Memory B cell (primary cell): Measurements from ENCODE around the gene LMAN1L.

ENCODE experiments used
- ATAC-seq: fragments of 150-1000 bp; cut with Tn5 transposase; 2 replicates; pipeline ENCODE4 v1.10.0; 2021; ENCODE audit warnings: low read depth, mild to moderate bottlenecking, moderate library complexity
- DNase-seq, 2 donors: peaks; one replicate each; pipeline ENCODE4 v3.0.0; 2022; ENCODE audit warnings: low spot score in 2 of 2
- H3K27ac Mint-ChIP-seq: one replicate; pipeline ENCODE4 v1.8.0; 2022; ENCODE audit warnings: mild to moderate bottlenecking, moderate library complexity, mixed read lengths
- H3K27me3 Mint-ChIP-seq: one replicate; pipeline ENCODE4 v1.8.0; 2022; ENCODE audit warnings: mixed read lengths
- H3K36me3 Mint-ChIP-seq: one replicate; pipeline ENCODE4 v1.8.0; 2022; ENCODE audit warnings: mild to moderate bottlenecking, mixed read lengths
- H3K4me1 Mint-ChIP-seq: one replicate; pipeline ENCODE4 v1.8.0; 2022; ENCODE audit warnings: mixed read lengths
- H3K4me3 Mint-ChIP-seq: one replicate; pipeline ENCODE4 v1.8.0; 2022; ENCODE audit warnings: mild to moderate bottlenecking, moderate library complexity, mixed read lengths
- H3K9me3 Mint-ChIP-seq: one replicate; pipeline ENCODE4 v1.8.0; 2022; ENCODE audit warnings: mixed read lengths

LMAN1L gene

GRCh38 chr15:74851960-74852359 is 39.3 kb downstream of the LMAN1L start:
- Mint-ChIP-seq H3K4me3 (no peak overlapping the region), H3K9me3 (no peaks in the 10 kb centered on the region), H3K27me3 (no peaks in the 10 kb centered on the region), H3K36me3 (peaks cover 21% of the 10 kb centered on the region), H3K4me1 (peaks cover 13% of the 10 kb centered on the region), H3K27ac (peak overlapping the region; percentile 3)
- ATAC-seq (no peak), DNase-seq (no peak)

GRCh38 chr15:74854453-74855022 is 41.9 kb downstream of the LMAN1L start:
- H3K27ac Mint-ChIP-seq, result no peak overlapping the region
- ATAC-seq (no peak), DNase-seq (no peak)
- no peaks in the 10 kb centered on the region for H3K9me3 Mint-ChIP-seq
- peaks cover 32% of the 10 kb centered on the region for H3K4me1 Mint-ChIP-seq
- H3K4me3 Mint-ChIP-seq, result no peak overlapping the region
- peaks cover 13% of the 10 kb centered on the region for H3K36me3 Mint-ChIP-seq
- H3K27me3 Mint-ChIP-seq, result no peaks in the 10 kb centered on the region

GRCh38 chr15:74855857-74856256 is 43.2 kb downstream of the LMAN1L start:
- H3K27me3 Mint-ChIP-seq, result no peaks in the 10 kb centered on the region
- peaks cover 9% of the 10 kb centered on the region for H3K36me3 Mint-ChIP-seq
- no peak for DNase-seq
- H3K9me3 Mint-ChIP-seq, result no peaks in the 10 kb centered on the region
- H3K4me1 Mint-ChIP-seq, result peaks cover 32% of the 10 kb centered on the region
- peak overlapping the region; percentile 34 for H3K4me3 Mint-ChIP-seq
- ATAC-seq, result no peak
- H3K27ac Mint-ChIP-seq, result peak overlapping the region; percentile 19

- H3K27me3 Mint-ChIP-seq, result no peaks in the 10 kb centered on the region
- H3K9me3 Mint-ChIP-seq, result no peaks in the 10 kb centered on the region
- ATAC-seq, result no peak
- H3K27ac Mint-ChIP-seq, result peak overlapping the region; percentile 52
- H3K36me3 Mint-ChIP-seq, result peaks cover 5% of the 10 kb centered on the region
- no peak overlapping the region for H3K4me3 Mint-ChIP-seq
- peaks cover 32% of the 10 kb centered on the region for H3K4me1 Mint-ChIP-seq
- no peak for DNase-seq
These were observed 43.9 kb downstream of the LMAN1L start for GRCh38 chr15:74856537-74856936.

DNA sequence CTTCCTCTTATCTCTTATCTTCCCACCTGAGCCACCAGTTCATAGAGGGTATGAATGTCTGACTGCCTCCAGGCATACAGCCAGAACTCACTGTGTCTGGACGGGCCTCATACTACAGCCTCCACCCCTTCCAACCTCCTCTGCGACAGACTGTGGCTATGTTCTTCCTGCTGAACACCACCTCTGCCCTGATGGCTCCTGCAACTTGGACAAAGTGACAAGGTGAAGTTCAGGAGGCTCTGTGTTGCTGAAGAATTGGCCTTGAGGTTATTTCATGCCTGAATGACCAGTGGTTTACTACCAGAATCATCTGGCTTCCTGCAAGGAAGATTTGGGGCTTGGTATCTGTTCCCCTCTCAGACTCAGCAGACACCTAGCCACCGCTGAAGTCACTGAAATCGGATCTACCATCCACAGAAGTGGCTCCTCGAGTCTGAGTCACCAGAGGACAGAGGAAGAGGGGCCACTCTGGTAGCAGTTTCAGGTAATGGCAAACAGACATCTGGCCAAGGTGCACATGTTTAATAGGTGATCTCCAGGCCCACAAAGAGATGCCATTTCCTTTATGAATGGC is 44.5 kb downstream of the LMAN1L start:
- peak overlapping the region; percentile 52 for H3K27ac Mint-ChIP-seq
- H3K9me3 Mint-ChIP-seq, result no peaks in the 10 kb centered on the region
- H3K27me3 Mint-ChIP-seq, result no peaks in the 10 kb centered on the region
- H3K4me3 Mint-ChIP-seq, result peak overlapping the region; percentile 6
- DNase-seq (no peak), ATAC-seq (peak; percentile 83)
- H3K4me1 Mint-ChIP-seq, result peaks cover 32% of the 10 kb centered on the region
- H3K36me3 Mint-ChIP-seq, result peaks cover 5% of the 10 kb centered on the region

GRCh38 chr15:74857671-74858368 is 45.2 kb downstream of the LMAN1L start:
- DNase-seq, result no peak
- Mint-ChIP-seq H3K27ac (peak overlapping the region; percentile 52), H3K36me3 (peaks cover 4% of the 10 kb centered on the region), H3K9me3 (no peaks in the 10 kb centered on the region), H3K4me1 (peaks cover 32% of the 10 kb centered on the region), H3K4me3 (peak overlapping the region; percentile 15), H3K27me3 (no peaks in the 10 kb centered on the region)
- peak; percentile 21 for ATAC-seq

- no peak for DNase-seq
- Mint-ChIP-seq H3K9me3 (no peaks in the 10 kb centered on the region), H3K36me3 (peaks cover 2% of the 10 kb centered on the region), H3K4me1 (peaks cover 31% of the 10 kb centered on the region), H3K4me3 (no peak overlapping the region), H3K27ac (peak overlapping the region; percentile 52), H3K27me3 (no peaks in the 10 kb centered on the region)
- ATAC-seq, result no peak
These were observed 45.7 kb downstream of the LMAN1L start for GRCh38 chr15:74858369-74858740.

- no peaks in the 10 kb centered on the region for H3K27me3 Mint-ChIP-seq
- peaks cover 22% of the 10 kb centered on the region for H3K36me3 Mint-ChIP-seq
- DNase-seq (no peak), ATAC-seq (no peak)
- peaks cover 39% of the 10 kb centered on the region for H3K4me1 Mint-ChIP-seq
- H3K4me3 Mint-ChIP-seq, result no peak overlapping the region
- H3K9me3 Mint-ChIP-seq, result no peaks in the 10 kb centered on the region
- peak overlapping the region; percentile 49 for H3K27ac Mint-ChIP-seq
These were observed 50.8 kb downstream of the LMAN1L start for GRCh38 chr15:74863239-74864056.

DNA sequence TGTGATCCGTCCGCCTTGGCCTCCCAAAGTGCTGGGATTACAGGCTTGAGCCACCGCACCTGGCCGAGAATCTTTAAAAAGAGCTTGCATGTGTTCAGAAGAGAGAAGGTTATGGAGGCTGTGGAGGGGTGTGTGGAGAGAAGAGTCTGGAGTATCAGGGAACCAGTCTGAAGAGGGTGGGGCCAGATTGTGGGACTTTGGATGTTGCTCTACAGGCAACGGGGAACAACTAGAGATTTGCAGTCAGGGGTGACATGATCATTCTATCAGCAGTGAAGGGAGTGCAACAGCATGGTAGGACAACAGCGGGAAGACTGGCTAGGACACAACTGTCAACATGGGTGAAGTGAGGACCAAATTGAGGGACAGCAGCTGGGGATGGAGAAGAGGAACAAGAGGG is 51.7 kb downstream of the LMAN1L start:
- H3K36me3 Mint-ChIP-seq, result peaks cover 22% of the 10 kb centered on the region
- no peak overlapping the region for H3K4me3 Mint-ChIP-seq
- H3K27me3 Mint-ChIP-seq, result no peaks in the 10 kb centered on the region
- no peaks in the 10 kb centered on the region for H3K9me3 Mint-ChIP-seq
- DNase-seq, result no peak
- no peak for ATAC-seq
- peaks cover 34% of the 10 kb centered on the region for H3K4me1 Mint-ChIP-seq
- H3K27ac Mint-ChIP-seq, result no peak overlapping the region

- no peak for ATAC-seq
- DNase-seq, result no peak
- Mint-ChIP-seq H3K9me3 (no peaks in the 10 kb centered on the region), H3K4me3 (no peak overlapping the region), H3K27ac (peak overlapping the region; percentile 21), H3K27me3 (no peaks in the 10 kb centered on the region), H3K4me1 (peaks cover 40% of the 10 kb centered on the region), H3K36me3 (peaks cover 22% of the 10 kb centered on the region)
These were observed 52.7 kb downstream of the LMAN1L start for GRCh38 chr15:74865316-74865715.

DNA sequence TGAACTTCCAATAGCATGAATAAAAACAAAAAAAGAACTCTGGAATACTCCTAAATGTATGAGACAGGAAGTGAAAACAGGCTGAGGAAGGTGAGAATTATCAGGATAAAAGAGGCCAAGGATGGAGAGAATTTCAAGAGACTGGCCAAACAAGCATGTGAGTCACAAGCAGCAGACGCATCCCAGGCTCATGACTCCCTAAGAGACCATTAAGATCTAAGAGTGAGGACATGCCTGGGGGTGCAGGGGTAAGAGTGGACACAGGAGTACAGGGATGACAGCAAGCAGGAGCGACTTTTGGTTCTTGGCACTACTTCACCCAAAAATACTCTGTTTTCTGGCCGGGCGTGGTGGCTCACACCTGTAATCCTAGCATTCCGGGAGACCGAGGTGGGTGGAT is 53.5 kb downstream of the LMAN1L start:
- Mint-ChIP-seq H3K9me3 (no peaks in the 10 kb centered on the region), H3K27me3 (no peaks in the 10 kb centered on the region), H3K4me1 (peaks cover 48% of the 10 kb centered on the region), H3K36me3 (peaks cover 24% of the 10 kb centered on the region), H3K27ac (peak overlapping the region; percentile 21), H3K4me3 (no peak overlapping the region)
- DNase-seq, result no peak
- ATAC-seq, result no peak

DNA sequence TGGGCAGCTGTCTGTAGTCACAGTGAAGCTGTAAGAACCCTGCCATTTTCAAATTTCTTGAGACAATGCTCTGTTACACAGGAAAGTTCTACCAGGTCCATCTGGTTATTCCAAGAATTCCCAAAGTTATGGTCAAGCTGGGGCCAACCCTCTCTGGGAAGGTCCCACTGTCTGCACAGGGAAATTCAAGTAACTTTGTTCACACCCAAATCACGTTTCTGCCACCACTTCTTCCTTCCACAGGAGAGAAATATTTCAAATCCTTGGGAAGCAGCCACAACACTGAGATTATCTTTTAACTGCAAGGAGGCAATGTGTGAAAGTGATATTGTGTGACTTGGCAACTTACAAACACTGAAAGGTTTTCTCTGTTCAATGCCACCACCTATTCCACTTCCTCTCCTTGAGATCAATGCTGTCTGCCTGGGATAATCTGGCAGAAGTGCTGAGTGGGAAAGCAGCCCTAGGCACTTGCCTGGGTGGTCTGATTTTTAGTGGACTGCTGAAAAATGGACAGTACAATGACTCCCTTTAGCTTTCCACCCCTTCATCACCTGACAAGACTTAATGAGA is 54.9 kb downstream of the LMAN1L start:
- Mint-ChIP-seq H3K27me3 (no peaks in the 10 kb centered on the region), H3K4me3 (peak overlapping the region; percentile 41), H3K4me1 (peaks cover 54% of the 10 kb centered on the region), H3K27ac (peak overlapping the region; percentile 38), H3K36me3 (peaks cover 24% of the 10 kb centered on the region), H3K9me3 (no peaks in the 10 kb centered on the region)
- no peak for ATAC-seq
- DNase-seq, result no peak

GRCh38 chr15:74868059-74868458 is 55.4 kb downstream of the LMAN1L start:
- H3K27ac Mint-ChIP-seq, result peak overlapping the region; percentile 38

DNA sequence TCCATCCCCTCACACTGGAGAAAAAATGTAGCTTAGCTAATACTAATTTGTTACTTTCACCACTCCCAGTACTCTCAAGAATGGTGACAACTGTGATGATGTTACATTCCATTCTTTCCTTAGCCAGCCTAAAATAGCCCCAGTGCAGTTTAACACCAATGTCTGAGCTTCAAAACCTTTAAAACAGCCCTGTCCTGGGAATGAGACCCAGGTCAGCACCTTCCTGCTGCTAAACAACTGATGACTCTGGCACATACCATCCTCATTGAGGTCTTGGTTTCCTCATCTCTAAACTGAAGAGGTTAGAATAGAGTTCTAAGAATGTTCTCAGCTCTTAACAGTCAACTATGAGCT is 56.7 kb downstream of the LMAN1L start:
- Mint-ChIP-seq H3K9me3 (no peaks in the 10 kb centered on the region), H3K36me3 (peaks cover 18% of the 10 kb centered on the region), H3K27ac (peak overlapping the region; percentile 69), H3K4me1 (peaks cover 57% of the 10 kb centered on the region), H3K27me3 (no peaks in the 10 kb centered on the region), H3K4me3 (peak overlapping the region; percentile 77)
- DNase-seq (no peak), ATAC-seq (no peak)

More at GRCh38 chr15:74868059-74868458, 55.4 kb downstream of the LMAN1L start:
- peaks cover 58% of the 10 kb centered on the region for H3K4me1 Mint-ChIP-seq
- ATAC-seq (no peak), DNase-seq (no peak)
- H3K9me3 Mint-ChIP-seq, result no peaks in the 10 kb centered on the region
- H3K36me3 Mint-ChIP-seq, result peaks cover 24% of the 10 kb centered on the region
- no peaks in the 10 kb centered on the region for H3K27me3 Mint-ChIP-seq
- peak overlapping the region; percentile 41 for H3K4me3 Mint-ChIP-seq
